GM21619 (cell line): ENCODE data around the gene TXNDC17.
"Not testable (repeated sequence)": the region's sequence is repeated elsewhere in the genome, so short reads cannot be mapped to it uniquely, and the experiment has no call there.

Experiments
- ATAC-seq: cut with Tn5 transposase; IDR thresholded peaks from one replicate; pipeline ENCODE4 v1.9.1; 2021; ENCODE audit not compliant: unreplicated experiment

Gene TXNDC17

DNA sequence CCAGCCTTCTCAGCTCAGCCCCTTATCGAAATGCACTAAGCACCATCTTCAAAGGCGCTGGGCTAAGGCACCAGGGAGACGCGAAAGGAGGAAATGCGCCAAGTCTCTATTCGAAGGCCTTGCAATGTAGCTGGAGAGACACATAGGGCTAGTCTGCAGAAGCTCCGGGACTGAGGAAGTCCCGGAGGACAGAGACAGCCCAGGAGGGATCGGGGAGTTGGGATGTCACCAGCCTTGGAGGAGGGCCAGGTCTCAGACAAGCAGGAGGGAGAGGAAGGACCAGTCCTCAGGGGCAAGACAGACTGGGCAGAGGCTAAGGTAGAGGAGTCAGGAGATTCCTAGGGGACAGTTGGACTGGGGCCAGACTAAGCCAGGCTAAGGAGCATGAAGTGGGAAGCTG is 19.2 kb downstream of the TXNDC17 start:
- ATAC-seq: no peak

DNA sequence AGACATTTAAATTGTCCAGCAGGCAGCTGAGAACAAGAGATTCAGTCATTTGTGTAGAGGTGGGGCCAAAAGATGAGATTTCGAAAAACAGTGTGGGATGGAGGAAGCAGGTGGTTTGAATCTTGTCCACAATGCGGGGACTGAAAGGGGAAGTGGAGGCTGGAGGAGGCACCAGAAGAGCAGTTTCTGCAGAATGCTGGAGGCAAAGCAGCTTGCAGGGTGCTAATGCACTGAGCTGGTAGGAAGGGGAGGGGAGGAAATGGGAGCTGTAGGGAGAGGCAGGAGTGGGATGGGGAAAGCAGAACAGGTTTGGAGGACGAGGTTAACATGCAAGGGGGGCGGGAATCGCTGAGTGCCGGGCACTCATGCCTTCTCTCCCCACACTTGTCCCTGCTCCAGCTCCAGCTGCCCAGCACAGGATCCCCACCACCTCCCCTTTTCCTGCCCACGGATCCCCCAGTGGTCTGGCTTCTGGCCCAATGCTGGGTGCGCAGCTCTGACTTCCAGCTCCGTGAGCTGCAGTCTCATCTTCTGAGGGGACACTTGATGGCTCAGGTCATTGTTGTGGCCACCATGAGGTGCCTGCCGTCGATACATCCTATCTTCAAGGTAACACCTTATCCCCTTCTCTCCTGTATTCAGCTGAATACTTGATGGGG is 20.1 kb downstream of the TXNDC17 start:
- no peak for ATAC-seq

DNA sequence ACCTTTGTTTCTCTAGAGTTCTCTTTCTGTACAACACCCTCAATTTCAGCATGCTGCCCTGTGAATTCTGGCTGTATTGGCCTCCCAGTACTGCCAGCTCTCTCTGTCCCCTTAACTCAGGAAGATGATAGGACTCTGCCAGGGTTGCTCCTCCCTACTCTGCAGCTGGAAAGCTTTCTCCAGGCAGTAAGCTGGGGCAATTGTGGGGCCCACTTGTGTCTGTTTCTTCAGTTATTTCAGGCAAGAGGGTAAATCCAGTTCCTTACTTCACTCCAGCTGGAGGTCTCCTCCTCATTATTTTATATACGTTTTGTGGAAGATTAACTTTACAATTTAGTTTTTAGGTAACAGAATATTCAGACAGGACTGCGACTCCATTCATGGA is 20.6 kb downstream of the TXNDC17 start:
- no peak for ATAC-seq

DNA sequence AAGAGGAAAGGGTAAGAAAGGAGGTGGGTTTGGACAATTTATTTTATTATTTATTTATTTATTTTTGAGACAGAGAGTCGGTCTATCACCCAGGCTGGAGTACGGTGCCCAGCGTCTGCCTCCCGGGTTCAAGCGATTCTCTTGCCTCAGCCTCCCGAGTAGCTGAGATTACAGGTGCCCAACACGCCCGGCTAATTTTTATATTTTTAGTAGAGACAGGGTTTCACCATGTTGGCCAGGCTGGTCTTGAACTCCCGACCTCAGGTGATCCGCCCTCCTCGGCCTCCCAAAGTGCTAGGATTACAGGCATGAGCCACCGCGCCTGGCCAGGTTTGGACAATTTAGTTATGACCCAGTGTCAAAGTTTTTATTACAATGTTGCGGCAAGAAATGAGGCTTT is 22.3 kb downstream of the TXNDC17 start:
- not testable (repeated sequence) for ATAC-seq

DNA sequence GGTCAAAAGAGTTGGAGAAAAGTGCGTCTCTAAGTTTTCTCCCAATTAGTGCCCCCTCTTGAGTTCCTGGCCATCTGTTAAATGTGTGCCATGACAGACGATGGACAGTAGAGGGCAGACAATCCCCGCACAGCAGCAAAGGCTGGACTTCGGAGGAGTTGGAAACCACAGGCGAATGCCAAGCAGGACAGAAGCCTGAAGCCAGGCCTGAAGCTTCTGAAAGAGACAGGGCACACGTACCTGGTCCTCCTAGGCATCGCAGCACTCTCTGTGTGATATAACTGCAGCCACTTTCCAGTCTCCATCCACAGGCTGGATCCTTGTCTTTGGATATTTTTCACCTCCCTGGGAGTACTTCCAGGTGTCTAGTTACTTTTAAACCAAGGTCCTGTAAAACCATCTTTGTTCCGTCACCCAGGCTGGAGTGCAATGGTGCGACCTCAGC is 25.2 kb downstream of the TXNDC17 start:
- no peak for ATAC-seq

DNA sequence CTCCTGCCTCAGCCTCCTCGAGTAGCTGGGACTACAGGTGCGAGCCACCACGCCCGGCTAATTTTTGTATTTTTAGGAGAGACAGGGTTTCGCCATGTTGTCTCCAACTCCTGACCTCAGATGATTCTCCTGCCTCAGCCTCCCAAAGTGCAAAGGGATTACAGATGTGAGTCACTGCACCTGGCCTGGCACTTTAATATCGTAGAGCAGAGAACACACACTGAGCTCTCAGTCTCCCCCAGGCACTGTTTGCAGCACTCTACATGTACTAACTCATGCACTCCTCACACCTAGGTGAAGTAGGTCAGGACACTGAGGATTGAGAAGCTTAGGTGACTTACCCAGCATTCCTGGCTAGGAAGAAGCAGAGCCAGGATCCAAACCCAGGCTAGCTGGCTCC is 25.7 kb downstream of the TXNDC17 start:
- no peak for ATAC-seq

DNA sequence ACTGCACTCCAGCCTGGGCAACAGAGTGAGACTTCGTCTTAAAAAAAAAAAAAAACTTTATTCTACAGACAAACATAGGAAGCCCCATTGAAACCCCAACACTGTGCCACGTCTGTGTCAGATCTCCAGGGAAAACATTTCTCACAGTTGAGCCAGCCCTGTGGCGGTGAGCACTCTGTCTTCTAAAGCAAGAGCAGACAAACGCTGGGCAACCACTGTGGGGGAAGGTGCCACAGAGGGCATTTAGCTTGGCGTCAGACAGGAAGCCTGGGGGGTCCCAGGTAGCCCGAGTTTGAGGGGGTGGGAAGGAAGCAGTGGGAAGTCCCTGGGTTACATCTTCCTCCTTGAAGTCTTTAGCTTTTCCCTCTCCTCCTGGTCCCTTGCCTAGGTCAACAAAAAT is 26.7 kb downstream of the TXNDC17 start:
- no peak for ATAC-seq

DNA sequence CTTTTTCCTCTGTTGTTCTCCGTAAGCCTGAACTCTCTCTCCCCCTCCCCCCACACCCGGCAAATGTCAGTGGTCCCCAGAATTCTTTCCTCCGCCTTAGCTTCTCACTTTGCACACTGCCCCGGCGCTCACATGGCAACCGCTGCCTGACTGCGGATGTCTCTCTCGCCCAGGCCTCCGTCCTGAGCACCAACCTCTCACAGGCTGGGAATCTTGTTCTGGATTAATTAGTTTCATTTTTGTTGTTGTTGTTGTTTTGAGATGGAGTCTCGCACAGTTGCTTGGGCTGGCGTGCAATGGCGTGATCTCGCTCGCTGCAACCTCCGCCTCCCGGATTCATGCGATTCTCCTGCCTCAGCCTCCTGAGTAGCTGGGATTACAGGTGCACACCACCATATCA is 27.4 kb downstream of the TXNDC17 start:
- ATAC-seq: no peak

DNA sequence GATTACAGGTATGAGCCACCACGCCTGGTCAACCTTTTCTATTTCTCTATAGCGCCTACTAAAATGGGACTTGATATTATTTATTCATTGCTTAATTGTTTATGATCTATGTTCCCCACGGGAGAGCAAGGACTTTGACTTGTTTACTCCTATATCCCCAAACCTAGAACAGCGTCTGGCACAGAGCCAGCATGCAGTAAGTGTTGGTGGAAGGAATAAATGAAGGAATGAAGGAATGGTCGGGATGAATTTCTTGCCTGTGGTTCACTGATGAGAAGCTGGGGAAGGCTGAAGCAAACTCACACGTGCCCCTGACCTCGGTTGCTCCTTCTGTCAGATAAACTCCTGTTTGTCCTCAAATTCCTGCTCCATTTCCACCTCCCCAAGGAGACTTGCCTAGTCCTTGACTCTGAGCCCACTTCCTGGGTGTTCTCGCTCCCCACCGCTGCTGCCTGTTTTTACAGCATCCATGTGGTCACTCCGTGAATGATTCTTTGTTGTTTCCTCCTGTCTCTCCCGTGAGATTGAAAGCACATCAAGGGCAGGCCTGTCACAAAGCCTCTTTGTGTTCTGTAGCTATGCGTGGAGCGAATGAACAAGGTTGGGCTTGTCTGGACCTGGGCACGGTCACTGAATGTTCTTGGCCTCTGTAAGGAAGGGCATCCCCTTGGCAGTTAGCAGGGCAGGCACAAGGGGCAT is 28.0 kb downstream of the TXNDC17 start:
- no peak for ATAC-seq

DNA sequence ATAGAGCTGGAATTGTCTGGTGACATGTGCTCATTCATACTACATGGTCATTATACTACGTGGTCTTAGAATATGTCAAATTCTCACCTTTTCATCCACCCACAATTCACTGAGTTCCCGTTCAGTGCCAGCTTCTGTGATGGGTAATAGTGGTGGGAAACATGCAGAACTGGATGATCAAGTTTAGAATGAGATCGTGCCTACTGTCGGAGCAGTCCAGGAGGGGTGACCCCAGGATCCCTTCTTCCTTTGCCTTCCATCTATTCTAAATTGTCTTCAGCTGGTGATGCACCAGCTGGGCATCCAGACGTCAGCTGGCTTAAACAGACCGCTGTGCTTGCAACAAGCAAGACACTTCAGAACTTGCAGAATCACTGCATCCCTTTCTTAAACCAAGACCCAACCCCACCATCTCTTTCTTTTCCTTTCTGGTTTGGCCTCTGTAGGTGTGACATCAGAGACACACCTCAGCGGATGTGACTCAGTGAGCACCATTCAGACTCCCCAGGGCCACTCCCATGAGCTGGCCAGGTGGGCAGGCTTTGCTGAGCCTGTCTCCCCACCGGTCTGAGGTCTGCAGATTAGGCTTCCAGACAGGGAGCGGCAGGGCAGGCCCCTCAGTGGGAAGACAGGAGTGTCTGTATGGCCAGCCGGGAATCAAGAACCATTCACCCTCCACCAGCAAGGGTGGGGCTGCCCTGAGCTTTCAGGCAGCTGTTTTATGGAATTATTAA is 28.8 kb downstream of the TXNDC17 start:
- ATAC-seq: no peak

DNA sequence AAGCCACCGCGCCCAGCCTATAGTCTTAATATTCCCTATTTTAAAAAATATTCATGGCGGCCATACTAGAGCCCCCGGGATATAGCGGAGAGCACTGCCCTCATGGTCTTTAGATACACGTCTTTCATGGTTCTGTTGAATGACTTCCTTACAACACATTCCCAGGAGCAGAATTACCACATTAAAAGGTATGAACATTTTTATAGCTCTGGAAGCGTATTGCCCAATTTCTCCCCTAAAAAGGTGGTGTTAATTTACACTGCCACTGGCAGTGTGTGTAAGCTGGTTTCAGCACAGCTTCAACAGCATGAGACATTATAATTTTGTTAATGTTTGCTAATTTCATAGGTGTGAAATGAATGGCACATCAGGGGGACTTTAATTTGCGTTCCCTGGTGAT is 29.7 kb downstream of the TXNDC17 start:
- no peak for ATAC-seq

DNA sequence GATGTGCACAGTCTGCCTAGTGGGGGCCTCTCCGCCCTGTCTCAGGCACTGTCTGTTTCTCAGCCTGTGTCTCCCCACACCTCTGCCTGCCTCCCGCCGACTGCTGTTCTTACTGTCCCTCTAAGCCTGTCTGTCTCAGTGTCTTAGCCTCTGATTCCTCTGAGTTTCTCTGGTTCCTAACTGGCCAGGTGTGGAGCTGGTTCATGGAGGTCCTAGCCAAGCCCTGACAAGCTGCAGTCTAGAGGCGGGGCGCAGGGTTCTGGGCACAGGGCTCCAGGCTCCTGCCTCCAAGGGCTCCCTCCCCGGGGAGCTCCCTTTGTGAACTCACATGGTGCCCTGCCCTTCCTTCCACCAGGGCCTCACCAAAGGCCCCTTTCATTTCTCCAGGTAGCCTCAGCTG is 30.1 kb downstream of the TXNDC17 start:
- ATAC-seq: no peak

DNA sequence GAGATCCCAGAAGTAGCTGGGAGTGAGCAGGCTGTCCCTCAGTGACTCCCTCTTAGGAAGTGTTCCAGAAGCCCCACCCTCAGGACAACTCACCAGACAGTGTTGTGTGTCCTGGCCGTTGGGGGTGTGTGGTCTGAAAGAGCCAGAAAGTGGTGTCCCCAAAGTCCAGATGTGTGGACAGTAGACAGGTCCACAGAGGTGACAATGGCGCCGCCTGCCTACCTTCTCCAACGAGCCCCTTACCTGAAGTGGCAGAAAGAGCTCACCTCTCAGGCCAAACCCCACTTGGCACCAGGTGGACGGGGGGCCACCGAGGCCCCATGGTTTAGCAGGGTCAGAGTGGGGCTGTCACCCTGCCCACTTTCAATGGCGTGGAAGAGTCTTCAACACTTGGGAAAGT is 30.6 kb downstream of the TXNDC17 start:
- no peak for ATAC-seq

DNA sequence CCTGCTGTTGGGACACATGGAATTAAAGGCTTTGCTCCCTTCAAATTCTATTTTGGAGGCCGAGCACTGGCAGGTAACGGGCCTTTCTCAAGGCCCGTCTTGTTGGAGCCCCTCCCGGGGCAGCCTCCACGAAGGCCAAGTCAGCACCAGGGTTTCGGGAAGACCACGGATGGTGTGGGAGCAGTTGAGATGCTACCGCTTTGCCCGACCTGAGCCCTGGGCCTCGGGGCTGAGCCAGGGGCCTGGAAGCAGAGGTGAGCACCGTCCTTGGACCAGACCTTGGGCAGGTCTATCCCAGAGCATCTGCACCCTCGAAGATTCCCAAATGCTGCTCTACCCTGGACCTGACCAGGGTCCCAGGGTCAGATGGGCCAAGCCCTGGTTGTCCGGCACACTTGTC is 33.7 kb downstream of the TXNDC17 start:
- ATAC-seq: no peak

DNA sequence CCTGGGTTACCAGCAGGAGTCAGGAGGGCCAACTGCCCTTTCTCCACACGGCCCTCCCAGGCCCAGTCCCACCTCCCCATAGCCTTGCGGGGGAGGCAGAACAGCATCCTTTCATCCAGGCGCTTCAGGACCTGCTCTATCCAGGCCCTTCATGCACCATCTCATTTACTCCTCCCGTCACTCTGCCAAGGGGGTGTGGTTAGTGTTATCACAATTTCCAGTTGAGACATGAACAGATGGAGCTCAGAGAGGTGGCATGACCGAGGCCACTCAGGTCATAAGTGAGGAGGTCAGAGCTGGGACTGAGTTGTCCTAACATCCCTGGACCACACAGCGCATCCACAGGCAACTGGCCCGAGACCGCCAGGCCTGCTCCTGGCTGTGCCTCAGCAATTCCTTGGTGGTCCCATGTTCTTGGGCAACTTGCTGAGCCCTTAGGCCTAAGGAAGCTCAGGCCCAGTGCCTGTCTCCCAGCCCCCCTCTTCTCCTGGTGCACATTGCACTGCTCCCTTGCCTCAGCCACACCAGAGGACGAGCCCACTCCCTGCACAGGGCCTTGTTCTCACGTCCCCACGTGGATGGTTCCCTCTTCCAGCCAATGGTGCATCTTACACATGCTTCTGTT is 34.5 kb downstream of the TXNDC17 start:
- ATAC-seq: no peak

DNA sequence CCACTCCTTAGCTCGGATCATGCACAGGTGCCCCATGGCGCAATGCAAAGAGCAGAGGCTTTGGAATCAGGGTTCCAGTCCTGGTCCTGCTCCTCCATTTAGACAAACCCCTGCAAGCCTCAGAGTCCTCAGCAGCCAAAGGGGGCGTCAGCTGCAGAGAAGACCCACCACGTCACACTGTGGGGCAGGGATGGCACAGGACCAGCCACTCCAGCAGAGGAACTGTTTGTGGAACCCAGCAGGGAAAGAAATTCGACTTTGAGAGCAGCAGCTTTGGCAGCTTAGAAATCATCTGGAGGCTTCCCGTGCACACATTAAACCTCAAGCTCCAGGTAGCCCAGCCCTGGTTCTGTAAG is 35.9 kb downstream of the TXNDC17 start:
- ATAC-seq: no peak

DNA sequence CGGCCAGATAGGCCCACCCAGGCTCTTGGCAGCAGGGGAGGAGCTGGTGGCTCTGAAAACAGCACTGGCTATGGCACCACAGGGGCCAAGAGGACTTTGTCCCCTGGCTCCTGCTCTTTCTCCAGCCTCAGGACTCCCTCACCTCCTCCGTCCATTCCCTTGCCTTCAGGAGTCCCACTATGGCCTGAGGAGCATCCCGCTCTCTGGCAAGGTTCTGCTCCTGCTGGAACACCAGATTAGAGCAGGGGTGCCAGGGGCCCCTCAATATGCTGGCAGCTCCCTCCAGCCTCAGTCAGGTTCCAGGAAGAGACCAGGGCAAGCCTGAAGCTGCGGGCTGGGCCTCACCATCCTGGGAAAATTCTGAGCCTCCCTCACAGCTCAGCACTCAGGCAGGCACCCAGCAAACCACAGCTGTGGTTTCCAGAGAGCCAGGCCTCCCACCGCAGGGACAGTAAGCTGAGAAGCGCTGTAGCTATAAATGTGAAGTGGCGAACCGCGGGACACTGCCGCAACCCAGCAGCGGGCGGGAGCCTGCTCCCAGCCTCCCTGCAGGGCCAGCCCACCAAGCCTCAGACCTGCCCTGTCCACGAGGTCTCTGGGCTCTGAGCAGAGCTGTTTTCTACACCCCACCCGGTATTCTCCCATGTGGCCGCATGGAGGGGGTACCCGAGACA is 36.4 kb downstream of the TXNDC17 start:
- ATAC-seq: no peak

DNA sequence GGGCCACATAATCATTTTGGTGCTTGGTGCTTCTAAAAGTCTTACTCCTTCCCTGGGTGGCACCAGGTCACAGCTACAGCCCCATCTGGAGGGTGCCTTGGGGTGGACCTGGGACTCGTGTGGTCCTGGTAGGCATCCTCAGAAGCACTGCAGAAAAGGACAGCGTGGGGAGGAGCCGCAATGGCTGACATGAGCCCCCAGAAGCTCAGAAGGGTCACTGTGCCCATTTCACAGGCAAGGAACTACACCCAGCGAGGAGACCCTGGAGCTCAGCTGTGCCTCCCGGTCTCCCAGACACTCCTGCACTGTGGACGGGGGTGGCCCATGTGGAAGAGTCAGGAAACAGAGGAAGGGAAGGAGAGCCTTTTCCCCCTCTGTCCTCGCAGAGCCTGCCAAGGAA is 37.1 kb downstream of the TXNDC17 start:
- no peak for ATAC-seq

DNA sequence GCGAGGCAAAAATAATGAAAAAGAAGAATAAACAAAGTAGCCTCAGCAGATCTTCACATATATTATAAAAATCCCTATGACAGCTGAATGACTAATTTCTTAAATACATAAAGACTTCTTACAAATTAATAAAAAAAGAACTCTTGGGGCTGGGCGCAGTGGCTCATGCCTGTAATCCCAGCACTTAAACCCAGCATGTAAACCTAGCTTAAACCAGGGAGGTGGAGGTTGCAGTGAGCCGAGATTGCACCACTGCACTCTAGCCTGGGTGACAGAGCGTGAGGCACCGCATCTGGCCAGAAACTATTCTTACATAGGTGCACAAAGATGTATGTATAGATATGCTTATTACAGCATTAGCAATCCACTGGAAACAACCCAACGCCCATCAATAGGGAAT is 38.4 kb downstream of the TXNDC17 start:
- no peak for ATAC-seq

DNA sequence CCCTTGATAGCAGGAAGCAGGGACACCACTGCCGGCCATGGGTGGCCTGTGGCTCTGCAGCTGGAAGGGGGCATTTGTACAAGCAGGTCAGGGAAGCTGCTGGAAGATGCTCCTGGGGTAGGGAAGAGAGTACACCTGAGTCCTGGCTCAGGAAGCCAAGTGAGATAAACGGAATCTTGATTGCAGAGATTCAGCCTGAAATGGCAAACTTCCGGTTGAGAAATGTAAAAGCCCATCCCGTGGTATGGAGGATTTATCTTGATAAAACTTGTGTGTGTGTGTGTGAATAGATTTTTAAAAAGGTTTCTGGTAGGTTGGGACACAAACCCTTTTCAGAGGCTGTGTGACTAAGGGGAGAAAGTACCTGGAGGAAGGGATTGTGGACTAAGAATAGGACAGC is 40.3 kb downstream of the TXNDC17 start:
- no peak for ATAC-seq

DNA sequence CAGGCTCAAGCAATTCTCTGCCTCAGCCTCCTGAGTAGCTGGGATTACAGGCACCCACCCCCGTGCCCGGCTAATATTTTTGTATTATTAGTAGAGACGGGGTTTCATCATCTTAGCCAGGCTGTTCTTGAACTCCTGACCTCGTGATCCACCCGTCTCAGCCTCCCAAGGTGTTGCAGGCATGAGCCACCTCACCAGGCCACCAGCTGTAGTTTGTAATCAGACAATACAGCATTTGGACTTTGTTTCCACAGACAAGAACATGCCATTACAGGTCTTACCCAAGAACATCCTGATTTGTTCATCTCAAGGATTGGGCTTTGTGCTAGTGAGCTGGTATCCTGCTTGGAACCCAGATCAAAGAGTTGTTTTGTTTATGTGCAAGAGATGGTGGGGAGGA is 40.8 kb downstream of the TXNDC17 start:
- ATAC-seq: no peak
